Measurements from ENCODE around the gene NLRP6.
"Not testable (repeated sequence)": the region's sequence is repeated elsewhere in the genome, so short reads cannot be mapped to it uniquely, and the experiment has no call there.

NLRP6 gene

DNA sequence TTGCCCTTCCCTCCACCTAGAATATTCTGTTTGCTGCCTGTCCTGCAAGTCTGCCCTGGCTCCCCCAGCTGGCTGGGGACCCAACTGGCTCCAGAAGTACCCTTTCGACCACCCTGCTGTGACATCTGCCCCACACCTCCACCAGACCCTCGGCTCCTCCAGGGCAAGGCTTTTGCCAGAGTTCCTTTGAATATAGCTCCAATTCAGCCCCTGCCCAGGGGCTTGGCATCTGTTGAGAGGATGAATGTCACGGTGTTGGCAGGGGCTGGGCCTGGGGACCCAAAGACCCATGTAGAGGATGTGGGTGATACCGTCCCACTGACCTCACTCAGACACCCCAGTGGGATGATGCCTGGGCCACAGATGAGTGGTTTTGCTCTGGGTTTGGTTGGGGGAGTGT, 4.0 kb downstream of the NLRP6 start:
- no peak for DNase-seq (ENCODE audit: low read depth)

DNA sequence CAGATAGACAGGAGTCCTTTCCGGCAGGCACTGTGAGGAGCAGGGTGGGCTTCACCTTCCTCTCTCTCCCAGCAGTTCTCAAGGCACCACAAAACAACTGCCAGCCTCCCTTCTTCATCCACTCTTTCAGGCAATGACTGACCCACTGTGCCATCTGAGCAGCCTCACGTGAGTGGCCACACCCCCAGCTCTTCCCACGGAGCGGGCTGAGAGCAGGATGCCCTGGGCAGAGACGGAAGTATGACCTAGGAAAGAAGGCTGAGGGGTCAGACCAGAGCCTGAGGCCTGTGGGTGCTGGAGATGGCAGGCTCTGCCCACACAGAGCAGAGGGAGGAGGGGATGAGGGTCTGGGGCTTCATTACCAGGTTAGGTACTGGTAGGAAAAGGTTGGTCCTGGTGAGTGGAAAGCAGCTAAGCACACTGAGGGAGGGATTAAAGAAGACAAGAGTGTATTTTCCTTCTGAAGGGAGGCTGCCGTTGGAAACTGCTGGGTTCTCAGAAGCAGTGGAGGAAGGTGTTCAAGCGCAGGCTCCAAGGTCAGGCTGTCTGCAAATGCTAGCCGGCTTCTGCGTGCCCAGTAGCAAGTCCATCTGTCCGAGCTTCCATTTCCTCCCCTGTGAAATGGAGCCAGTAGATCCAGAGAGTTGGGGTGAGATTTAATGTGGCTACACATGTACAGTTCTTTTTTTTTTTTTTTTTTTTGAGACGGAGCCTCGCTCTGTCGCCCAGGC, 4.6 kb downstream of the NLRP6 start:
- DNase-seq (ENCODE audit: low read depth) = no peak

DNA sequence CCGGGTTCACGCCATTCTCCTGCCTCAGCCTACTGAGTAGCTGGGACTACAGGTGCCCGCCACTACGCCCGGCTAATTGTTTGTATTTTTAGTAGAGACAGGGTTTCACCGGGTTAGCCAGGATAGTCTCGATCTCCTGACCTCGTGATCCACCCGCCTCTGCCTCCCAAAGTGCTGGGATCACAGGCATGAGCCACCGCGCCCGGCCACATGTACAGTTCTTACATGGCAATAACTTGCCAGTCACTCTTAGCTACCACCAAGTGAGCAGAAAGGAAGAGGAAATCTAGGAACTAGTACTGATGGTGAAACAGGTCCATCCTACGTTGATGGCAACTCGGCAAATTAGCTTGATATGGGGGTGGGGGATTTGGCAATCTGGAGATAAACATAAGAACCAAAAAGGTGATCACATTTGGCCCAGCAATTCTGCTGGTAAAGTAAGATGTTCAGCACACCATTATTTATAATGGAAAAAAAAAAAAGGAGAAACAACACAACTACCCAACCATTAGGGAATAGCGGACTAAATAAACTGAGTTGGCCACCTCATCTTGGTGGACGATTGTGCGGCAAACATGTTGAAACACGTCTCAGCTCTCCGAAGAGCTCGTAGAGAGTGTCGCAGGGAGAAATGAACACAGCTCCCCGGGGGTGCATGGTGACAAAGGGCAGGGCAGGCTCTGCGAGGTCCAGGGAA, 5.3 kb downstream of the NLRP6 start:
- no peak for DNase-seq (ENCODE audit: low read depth)

DNA sequence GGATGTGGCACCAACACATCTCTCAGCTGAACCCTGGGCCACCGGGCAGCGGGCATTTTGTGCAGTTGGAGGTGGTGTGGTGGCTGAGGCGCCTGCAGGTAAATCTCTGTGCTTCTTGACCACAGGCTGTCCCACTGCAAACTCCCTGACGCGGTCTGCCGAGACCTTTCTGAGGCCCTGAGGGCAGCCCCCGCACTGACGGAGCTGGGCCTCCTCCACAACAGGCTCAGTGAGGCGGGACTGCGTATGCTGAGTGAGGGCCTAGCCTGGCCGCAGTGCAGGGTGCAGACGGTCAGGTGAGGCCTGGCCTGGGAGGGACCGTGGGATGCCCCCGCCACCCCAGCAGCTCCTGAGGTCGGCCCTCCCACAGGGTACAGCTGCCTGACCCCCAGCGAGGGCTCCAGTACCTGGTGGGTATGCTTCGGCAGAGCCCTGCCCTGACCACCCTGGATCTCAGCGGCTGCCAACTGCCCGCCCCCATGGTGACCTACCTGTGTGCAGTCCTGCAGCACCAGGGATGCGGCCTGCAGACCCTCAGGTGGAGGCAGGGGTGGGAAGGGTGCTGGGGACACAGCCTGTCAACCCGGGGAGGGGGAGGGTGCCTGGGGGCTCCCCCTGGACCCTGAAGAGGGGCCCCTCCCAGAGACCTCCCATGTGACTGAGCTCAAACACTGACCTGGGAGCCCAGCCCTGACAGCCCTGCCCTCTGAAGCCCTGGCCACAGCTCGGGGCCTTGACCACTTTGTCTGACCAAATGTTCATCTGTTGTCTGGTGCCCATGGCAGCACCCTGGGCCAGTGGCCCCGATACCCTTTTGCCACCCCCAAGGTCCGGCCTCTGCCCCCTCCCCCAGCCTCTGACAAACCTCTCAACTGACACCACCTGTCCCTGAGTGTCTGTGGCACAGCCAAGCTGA, 6.2 kb downstream of the NLRP6 start:
- DNase-seq (ENCODE audit: low read depth) = no peak

DNA sequence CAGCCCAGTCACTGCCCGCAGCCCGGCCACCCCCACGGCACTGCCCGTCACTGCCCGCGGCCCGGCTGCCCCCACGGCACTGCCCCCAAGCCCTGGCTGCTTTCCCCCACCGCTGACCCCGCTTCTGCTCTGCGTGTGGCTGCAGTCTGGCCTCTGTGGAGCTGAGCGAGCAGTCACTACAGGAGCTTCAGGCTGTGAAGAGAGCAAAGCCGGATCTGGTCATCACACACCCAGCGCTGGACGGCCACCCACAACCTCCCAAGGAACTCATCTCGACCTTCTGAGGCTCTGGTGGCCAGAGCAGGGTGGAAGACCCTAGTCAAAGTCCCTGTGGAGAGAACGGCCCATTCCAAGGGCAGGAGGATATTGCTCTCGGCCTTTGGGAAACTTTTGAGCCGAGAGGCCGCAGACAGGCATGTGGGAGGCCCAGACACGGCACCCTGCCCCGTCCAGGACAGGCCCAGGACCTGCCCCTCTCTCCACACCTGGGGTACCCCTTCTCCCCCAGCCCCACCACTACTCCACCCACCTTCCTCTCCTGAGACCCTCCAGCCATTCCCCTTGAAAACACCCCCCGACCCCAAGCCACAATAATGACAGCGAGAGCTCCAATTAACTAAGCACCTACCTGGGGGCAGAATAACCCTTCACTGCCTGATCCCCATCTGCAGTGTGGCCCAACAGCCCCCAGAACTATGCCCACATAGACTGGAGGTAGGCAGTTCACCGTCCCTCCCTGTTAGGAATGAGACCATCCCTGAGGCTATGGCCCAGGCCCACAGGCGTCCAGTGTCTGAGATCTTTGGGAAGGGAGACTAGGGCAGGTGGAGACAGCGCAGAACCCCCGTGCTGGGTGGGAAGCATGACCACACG, 7.0 kb downstream of the NLRP6 start:
- no peak for DNase-seq (ENCODE audit: low read depth)

DNA sequence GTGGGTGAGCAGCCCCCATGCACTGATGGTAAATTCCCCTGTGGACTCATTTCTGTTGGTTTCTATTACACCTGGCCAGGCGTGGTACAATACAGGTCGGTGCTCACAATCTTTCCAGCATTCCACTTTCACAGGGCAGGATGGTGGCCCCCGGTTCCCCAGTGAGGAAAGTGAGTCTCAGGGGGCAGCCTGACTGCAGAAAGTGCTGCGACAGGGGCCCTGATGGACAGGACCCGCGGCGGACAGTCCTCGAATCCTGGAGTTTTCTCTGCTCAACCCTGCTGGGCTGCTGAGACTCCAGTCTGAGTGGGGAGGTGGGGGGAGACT, 7.7 kb downstream of the NLRP6 start:
- DNase-seq (ENCODE audit: low read depth) = no peak

DNA sequence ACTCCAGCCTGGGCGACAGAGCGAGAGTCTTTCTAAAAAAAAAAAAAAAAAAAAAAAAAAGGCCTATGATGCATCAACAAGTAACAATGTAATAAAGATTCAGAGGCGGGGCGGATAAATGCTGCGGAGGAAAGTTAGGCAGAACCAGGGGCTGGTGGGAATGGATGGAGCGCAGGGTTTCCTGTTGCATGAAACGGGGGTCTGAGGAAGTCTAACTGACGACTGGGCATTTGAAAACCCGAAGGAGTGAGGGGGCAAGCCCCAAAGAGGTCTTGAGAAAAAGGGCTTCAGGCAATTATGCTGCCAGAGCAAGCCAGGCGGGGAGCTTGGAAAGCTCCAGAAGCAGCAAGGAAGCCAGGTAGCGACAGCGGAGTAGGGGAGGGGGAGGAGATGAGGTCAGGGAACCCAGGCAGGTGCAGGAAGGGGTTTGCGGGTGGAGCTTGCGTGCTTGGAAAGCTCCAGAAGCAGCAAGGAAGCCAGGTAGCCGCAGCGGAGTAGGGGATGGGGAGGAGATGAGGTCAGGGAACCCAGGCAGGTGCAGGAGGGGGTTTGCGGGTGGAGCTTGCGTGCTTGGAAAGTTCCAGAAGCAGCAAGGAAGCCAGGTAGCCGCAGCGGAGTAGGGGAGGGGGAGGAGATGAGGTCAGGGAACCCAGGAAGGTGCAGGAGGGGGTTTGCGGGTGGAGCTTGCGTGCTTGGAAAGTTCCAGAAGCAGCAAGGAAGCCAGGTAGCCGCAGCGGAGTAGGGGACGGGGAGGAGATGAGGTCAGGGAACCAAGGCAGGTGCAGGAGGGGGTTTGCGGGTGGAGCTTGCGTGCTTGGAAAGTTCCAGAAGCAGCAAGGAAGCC, 9.0 kb downstream of the NLRP6 start:
- DNase-seq (ENCODE audit: low read depth) = not testable (repeated sequence)

DNA sequence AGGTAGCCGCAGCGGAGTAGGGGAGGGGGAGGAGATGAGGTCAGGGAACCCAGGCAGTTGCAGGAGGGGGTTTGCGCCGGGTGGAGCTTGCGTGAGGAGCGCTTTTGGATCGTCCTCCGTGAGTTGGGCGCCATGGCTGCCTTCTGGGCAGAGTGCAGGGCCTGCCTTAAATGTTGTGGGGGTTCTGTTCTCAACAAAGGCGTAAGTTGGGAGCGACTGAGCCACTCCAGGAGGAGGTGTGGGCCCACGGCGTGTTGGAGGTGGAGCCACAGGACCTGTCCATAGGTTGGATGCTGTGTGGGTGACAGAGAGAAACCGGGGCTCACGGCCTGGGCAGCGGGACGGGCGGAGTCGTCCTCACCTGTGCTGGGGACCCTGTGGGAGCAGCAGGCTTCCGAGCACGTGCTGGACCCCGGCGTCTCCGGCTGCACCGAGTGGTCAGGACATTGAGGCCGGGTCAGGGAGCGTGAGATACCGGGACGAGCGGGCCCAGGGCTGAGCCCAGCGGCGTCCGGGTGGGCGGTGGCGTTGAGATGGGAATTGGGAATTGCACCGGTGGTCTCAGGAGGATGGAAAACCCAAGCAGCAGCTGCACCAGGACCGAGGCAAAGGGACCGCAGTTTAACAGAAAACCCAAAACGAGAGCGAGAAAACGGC, 9.7 kb downstream of the NLRP6 start:
- no peak for DNase-seq (ENCODE audit: low read depth)

DNA sequence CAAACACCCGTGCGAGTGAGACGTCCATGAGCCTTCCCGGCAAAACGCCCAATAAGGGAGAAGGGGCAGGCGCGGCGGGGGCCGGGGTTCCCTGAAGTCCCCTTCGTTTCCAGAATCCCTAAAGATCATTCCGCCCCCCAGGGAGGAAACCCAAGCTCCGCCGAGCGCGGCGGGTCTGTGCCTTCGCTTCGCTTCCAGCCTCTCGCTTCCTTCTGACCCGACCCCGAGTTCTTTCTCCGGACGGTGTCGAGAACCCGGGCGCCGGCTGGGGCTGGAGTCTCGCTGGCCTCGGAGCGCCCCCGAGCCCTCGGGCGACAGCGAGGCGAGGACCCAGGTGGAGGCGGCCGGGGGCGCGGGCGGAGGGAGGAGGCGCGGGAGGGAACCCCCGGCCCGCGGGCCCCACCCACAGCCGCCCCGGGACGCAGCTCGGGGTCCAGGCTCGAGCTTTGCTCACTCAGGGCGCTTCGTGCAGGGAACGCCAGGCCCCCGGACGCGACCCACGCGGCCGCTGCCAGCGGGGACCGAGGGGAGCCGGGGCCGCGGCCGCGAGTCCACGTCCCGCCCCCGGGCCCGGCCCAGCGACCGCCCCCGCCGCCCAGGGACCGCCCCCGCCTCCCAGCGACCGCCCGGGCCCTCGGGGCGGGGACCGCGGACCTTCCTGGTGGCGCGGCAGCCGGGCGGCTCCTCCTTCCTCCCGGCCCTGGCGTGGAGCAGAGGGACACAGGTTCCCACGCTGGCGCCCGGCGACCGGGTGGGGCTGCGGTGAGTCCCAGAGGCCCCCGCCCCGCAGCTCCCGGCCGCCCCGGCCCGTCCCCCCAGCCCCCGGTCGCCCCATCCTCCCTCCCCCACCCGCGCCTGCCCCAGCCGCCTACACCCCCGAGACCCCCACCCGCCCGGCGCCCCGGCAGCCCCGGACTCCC, 10.5 kb downstream of the NLRP6 start, which contains the start of gene PGGHG:
PGGHG (plus strand) TSS at position 649 of the 920 bp plus-strand sequence. CDS start 691 bp downstream, outside the sequence.
- DNase-seq (ENCODE audit: low read depth) = no peak

DNA sequence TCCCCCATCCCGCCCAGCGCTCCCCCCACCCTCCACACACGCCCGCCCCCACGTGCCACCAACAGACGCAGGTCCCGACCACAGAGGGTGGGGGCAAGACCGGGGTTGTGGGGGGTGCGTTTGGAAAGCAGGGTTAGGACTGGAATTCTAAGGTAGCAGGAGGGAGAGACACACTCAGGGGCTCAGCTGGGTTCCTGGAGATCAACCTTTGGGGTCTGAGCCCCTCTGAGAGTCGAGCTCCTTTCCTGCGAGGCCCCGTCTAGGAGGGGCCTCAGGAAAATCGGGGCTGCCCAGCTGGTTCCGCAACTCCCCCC, 11.1 kb downstream of the NLRP6 start:
- DNase-seq (ENCODE audit: low read depth) = no peak

DNA sequence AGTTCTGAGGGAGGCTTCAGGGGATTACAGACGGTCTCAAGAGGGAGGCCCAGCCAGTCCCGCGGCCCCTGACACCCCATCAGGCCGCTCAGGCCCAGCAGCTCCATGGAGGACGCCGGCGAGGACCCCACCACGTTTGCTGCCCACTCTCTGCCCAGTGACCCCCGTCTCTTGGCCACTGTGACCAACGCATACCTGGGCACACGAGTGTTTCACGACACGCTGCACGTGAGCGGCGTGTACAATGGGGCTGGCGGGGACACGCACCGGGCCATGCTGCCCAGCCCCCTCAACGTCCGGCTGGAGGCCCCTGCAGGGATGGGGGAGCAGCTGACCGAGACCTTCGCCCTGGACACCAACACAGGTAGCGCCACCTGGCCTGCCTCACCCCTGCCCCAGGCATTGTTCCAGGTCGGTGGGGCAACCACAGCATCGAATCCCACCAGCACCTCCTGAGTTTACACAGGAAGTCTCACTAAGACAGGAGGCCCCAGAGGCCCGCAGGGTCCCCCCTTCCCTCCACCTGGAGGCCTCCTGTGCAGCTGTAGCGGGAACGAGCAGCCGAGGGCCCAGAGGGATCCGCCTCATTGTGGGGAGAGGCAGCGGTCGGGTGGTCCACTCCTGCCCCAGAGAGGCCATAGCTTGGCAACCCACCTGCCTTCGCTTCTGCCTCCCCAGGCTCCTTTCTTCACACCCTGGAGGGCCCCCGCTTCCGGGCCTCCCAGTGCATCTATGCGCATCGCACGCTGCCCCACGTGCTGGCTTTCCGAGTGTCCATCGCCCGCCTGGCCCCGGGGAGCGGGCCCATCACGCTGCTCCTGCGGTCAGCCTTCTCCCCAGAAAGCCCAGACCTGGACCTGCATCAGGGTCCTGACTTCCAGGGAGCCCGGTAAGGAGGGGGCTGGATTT, 11.8 kb downstream of the NLRP6 start:
- no peak for DNase-seq (ENCODE audit: low read depth)

DNA sequence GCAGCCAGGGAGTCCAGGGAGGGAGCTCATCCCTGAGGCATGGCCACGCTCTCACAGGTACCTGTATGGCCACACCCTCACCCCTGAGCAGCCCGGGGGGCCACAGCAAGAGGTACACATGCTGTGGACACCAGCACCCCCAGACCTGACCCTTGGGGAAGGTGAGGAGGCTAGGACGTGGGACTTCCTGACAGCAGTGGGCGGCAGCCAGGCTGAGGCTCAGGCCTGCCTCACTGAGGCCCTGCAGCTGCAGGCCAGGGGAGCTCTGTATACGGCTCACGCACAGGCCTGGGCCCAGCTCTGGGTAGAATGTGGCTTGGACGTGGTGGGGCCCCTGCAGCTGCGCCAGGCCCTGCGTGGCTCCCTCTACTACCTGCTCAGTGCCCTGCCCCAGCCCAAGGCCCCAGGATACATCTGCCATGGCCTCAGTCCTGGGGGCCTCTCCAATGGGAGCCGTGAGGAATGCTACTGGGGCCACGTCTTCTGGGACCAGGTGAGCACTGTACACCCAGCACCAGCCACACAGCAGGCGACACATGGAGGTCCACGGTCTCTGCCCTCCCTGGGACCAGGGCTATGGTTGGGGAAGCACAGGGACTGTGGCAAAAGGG, 12.5 kb downstream of the NLRP6 start:
- no peak for DNase-seq (ENCODE audit: low read depth)

DNA sequence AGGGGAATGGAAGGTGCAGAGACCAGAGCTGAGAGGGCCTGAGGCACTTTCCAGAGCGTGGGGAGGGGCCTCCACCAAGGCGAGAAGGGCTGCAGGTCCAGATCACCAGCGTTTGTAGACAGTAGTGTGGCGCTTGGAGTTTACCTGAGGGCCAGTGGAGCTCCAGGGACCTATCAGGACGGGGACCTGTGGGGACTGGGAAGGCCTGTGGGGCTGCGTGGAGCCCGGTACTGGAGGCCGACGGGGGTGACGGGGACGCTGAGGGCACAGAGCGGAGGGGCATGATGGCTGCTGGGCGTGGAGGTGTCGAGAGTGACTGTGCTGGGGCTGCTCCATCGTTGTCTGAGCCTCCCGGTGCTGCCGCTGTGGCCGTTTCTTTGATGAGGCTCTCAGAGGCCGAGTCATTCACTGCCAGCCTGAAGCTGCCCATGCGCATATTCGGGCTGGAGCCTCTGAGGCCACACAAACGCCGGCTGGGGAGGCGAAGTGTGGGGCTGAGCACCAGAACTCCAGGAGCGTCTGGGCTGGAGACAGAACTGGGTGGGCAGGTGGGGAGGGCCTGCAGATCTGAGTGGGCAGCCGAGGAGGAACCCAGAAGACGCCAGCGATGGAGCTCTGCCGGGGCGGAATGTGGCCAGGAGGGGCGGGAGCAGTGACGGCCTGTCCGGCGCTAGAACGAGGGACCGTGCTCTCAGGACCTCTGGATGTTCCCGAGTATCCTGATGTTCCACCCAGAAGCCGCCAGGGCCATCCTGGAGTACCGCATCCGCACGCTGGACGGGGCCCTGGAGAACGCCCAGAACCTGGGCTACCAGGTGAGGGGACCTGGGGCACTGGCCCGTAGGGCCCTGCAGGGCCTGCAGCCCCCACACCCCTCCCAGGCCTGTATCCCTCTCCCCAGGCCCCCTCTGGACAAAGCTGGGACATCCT, 13.3 kb downstream of the NLRP6 start:
- no peak for DNase-seq (ENCODE audit: low read depth)

DNA sequence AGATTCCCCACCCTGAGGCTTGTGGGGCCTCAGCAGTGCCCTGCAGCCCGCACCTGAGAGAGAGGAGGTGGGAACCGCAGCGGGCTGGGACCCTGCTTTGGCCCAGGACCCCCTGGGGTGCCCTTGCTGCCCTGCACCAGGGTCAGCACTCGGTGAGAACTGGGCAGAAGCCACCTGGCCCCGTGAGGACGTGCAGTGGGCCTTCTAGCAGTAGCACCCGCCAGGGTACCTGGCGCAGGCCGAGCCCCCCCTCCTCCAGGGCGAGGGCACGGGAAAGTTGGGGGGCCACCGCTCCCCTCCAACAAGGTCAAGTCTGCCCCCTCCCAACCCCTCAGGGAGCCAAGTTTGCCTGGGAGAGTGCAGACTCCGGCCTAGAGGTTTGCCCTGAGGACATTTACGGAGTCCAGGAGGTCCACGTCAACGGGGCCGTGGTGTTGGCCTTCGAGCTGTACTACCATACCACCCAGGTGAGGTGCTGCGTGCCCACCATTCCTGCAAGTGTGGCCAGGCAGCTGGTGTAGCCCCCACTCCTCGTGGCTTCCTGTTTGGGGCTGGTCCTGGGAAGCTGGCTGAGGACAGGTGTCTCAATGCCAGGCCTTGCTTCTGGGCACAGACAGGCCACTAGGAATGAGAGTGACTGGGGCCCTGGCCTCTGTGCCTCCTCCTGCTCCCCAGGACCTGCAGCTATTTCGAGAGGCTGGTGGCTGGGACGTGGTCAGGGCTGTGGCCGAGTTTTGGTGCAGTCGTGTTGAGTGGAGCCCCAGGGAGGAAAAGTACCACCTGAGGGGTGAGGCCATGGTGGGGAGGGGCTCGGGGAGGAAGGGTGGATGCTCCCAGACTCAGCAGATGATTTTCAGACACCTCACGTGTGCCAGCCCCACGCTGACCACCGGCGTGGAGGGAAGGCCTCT, 14.3 kb downstream of the NLRP6 start:
- no peak for DNase-seq (ENCODE audit: low read depth)

DNA sequence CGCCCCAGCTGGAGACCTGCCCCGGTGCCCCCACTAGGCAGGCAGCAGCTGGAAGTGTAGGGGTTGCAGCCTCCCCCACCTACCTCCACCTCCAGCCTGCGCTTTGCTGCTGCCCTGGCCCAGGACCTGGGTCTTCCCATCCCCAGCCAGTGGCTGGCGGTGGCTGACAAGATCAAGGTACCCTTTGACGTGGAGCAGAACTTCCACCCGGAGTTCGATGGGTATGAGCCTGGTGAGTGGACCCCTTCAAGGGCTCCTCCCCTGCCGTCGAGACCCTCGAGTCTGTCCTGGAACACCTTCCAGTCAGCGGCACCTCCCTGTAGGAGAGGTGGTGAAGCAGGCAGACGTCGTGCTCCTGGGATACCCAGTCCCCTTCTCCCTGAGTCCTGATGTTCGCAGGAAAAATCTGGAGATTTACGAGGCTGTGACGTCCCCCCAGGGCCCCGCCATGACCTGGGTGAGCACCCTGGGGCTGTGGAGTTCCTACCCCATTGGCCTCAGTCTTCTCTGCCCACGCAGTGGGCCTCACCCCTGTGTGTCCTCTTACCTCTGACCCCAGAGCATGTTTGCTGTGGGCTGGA, 15.2 kb downstream of the NLRP6 start:
- no peak for DNase-seq (ENCODE audit: low read depth)
